ENCODE results near the gene ATXN10.

Gene ATXN10

DNA sequence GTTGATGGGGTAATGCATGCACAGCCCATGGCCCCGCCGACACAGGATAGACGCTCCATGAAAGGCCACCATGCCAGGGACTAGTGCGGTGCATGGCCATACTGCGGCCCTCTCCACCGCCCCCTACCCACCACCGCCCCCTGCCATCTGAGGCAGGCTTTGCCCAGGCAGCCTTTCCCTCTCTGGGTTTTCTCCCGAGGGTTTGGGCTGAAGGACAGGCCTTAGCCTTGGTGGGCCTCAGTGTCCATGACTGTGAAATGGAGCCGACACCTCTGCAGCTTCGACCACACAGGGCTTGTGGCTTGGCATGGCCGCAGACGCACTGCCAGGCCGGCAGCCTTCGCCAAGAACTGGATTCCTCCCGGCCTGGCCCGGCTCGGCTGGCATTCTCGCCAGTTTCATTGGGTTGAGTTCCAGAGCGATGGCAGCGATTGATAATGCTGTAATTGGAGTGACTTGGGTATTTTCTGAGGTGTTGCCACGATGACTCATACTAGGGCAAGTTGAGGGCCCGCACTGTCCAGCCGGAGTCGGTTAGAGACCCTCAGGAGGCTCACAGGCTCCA, 194.0 kb downstream of the ATXN10 start:
- FAIRE-seq: no peak

DNA sequence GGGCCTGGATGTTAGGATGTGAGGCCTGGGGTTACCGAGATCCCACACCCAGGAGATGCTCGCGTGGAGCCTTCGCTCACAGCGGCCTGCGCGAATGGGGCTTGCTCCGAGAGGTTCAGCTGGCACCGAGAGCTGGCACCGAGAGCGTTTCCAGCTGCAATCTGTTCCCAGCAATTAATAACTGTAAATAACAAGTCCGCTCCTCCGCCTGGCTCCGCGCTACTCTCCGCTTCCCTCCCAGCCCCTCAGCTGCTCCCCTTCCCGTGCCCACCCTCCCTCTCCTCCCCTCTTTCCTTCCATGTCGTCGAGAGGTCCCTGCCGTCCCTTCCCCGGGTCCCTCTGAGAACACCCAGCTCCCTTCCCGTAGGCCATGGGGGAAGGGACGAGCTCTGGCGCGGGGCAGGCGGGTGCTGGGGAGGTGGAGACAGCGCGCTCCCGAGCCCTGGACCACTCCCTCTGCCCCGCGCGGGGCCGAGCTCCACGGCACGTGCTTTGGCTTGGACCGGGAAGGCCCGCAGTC, 194.6 kb downstream of the ATXN10 start:
- FAIRE-seq: no peak

DNA sequence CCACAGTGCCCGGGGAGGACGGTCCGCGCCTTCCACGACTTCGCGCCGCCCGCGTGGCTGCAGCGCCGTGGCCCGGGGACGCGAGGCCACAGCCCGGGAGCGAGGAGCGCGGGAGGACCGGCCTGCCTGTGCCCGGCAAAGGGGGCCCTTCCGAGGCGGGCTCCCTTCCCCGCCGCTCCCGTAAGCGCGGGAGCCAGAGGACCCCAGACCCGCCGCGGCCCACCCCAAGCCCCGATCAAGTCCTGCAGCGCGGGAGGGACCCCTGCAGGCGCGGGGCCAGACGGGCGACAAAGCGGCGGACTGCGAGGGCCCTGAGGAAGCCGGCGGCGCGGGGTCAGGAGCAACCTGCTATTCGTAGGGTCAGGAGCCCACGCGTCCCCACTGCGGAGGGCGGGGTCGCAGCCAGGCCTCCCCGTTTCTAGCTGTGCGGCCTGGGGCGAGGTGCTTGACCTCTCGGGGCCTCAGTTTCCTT, 195.0 kb downstream of the ATXN10 start:
- no peak for FAIRE-seq

DNA sequence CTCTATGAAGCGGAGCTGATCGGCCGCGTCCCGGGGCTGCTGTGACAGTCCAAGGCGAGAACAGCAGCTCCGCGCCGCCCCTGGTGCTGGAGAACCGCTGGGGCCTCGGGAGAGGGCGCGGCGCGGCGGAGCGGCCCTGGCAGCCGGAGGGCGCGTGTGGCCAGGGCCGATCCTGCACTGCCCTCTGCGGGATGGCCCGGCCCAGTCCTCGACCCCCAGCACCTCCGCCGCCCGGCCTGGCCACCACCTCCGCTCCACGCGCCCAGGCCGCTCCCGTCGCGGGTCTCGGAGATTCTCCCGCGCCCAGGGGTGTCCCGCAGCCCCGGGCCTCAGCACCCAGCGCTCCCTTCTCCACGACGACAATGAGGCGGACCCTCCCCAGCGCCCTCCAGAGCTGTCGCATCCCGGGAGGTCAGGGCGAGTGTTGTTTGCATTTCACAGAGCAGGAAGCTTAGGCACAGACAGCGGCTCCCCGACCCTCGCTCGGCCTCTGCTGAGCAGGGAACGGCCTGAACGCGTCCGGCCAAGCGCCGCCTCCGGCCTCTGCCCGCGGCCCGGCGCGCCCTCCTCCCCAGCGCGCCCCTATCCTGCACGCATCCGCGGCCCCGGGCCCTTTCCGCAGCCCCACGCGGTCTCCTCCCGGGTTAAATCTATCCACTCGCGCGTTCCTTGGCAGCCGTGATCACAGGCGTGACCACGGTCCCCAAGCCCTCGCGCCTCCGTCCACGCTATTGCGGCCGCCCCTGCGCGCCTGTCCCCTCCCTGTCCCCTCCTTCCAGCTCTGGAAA, 195.7 kb downstream of the ATXN10 start:
- no peak for FAIRE-seq

DNA sequence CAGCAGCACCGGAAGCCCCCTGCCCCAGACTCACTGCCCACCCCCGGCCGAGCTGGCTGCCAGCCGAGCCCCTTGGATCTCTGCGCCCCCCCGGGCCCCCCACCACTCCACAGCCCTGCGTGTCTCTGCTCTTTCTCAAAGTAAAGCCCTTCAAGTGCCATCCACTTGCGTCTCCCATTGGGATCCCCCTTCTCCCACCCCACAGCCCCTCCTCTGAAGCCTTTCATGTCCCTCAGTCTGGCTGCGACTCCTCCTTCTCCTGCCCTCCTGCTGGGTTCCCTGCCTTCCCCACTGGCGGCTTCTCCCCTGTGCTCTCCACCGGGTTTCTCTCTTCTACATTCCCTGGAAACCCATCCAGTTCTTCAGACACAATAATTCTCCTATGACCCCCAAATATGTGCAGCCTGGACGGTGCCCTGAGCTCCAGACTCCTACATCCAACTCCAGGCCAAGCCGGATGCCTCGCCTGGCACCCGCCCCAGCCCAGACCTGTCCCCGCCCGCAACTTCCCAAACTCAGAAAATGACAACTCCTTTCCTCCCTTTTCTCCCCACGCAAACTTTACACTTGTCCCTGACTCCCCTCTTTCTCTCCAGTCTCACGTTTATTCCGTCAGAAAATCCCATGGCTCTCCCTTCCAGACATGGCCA, 196.4 kb downstream of the ATXN10 start:
- no peak for FAIRE-seq

DNA sequence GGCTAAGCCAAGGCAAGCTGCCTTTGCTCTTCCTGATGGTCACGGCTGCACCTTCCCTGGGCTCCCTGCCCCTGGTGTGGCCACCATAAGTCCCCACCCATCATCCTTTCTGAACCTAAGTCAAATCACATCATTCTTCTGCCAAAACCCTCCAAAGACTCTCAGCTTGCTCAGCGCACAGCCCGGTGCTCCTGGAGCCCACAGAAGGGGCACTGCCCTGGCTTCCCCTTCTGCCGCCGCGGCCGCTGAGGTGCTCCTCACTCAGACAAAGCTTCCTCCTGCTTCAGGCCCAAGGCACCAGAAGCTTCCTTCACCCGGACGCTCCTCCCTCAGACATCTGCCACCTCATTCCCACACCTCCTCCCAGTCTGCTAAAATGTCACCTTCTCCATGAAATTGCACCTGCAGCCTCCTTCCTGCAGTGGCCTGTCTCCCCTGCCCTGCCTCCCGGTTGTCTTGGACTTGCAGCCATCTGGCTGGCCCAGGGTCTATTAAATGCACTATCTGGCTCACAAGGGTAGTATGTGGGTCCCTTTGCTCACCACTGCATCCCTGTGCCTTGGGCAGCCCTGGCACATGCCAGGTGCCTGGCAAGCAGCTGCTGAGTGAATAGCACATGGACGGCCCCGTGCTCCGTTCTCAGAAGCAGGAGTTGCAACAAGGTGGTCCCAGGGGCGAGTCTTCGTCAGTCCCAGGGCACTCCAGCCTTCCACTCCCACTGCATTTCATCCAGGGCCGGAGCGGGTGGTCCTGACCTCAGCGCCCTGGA, 197.1 kb downstream of the ATXN10 start:
- FAIRE-seq: no peak

DNA sequence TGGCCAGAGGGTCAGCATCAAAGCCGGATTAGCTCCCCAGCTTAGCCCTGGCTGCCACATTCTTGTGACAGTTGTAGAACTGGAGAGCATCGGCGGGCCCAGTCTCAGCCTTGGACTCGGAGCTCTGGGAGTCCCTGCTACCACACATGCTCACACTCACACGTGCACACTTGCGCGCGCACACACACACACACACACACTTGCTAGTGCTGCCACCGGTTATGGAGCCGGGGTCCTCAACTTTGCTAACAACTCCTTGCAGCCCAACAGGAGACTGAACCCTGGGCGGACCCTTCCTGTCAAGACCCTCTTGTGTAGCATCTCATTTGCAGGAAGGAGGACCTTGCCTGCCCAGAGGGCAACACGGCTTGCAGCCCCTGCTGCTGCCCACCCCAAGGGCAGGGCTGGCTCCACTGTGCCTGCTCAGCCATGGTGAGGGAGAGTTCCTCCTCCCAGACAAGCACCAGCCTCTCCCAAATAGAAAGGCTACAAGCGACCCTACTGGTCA, 197.8 kb downstream of the ATXN10 start:
- no peak for FAIRE-seq

DNA sequence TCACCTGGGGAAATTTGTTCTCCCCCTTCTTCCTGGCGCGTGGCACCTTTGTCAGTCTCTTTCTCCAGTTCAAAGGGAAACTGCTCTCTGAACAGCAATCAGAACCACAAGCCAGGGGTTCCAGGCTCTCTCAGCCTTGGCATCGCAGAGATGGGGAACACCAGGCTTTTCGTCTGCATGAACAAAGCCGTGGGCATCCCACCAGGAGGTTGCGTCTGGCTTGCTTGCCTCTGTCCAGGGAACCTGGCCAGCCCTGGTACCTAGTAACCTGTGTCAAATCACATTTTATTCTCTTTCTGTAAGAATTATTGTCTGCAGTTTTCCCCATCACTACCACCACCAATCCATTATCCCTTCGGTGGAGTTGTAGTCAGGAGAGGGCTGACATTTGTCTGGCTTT, 198.4 kb downstream of the ATXN10 start:
- FAIRE-seq: no peak

DNA sequence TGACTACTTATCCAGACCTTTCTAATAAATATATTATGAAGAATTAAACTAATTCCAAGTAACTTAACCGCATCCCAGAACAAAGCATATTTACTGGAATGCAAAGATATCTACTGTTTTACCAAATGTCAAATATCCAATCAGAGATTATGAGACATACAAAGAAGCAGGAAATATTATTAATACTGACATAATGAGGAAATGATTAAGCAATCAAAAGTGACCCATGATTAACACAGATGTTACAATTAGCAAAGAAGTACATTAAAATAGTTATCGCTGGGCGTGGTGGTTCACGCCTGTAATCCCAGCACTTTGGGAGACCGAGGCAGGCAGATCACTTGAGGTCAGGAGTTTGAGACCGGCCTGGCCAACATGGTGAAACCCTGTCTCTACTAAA, 200.1 kb downstream of the ATXN10 start:
- FAIRE-seq: no peak

DNA sequence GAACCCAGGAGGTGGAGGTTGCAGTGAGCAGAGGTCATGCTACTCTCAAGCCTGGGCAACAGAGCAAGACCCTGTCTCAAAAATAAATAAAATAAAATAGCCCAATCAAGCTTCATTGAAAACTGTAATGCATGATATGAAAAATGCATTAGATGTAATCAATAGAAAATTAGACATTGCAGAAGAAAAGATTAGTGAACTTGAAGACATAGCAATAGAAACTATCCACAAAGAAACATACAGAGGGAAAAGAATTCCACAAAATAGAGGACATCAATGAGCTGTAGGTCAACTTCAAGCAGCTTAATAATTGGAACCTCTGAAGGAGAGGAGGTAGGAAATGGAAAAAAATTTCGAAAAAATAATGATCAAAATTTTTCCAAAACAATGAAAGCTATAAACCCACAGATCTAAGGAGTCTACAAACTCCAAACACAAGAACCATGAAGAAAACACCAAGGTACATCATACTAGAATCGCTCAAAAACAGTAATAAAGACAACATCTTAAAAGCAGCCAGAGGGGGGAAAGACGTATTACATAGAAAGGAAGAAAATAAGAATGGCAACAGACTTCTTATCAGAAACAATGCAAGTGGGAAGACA, 201.1 kb downstream of the ATXN10 start:
- no peak for FAIRE-seq

DNA sequence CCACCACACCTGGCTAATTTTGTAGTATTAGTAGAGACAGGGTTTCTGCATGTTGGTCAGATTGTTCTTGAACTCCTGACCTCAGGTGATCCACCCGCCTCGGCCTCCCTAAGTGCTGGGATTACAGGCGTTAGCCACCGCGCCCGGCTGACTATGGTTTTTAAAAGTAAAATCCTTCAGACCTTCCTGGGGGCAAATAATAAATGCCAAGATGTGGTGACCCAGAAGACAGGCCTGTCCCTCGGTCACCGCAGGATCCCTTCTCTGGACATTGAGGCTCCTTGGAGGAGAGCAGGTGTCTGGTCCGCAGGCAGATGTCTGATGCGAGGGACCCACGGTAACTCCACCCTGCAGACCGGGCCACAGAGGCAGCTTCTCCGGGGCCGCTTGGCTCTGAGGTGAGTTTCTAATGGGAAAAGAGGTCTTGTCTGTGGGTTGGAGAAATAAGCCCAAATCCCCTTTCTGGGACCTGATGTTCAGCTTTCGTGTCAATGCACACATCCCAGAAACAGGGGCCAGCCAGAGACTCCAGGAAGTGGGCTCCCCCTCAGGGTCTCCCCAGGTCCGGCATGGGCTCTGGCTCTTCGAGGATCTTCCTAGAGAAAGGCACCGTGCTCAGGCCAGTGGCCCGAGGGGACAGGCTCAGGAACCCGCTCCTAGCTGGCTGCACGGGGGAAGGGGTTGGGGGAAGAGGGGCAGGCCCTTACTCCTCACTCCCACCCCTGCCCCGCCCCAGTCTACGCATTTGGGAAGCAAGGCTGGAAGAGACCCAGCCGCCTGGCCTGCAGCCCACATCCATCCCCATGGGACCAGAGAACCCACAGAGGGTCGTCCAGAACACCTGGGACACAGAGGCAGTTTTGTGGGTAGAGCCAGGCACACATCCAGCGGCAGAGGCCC, 204.8 kb downstream of the ATXN10 start:
- FAIRE-seq: no peak

DNA sequence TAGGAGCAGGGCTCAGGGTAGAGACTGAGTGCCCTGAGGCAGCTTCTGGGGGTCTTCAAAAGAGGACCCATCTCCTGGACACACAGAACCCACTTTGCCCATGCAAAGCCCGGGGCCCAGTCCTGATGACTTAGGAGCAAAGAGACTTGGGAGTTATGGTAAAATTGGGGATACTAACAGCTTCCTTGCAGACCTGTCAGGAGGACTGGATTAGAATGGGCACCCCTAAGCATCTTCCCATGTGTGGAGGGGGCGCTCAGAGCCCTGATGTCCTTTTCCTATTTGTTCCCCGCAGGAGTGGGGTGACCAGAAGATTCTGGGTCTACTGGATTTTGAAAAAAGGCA, 205.4 kb downstream of the ATXN10 start:
- no peak for FAIRE-seq

DNA sequence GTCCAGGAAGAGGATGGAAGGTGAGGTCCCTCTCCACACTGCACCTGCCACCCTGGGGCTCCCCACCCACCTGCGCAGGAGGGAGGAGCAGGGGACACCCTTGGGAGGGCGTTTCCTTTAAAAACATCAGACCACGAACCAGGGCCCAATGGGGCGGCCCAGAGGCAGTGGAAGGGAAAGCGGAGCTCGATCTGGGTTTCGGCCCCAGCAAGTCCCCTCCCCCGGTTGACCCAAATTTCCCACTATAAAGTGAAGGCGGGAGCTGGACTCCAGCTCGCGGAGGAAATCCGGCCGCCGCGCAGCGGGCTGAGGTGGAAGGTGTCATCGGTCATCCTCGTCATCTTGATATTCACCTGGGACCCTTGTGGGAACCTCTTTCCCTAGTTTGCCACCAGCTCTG, 206.0 kb downstream of the ATXN10 start:
- no peak for FAIRE-seq

DNA sequence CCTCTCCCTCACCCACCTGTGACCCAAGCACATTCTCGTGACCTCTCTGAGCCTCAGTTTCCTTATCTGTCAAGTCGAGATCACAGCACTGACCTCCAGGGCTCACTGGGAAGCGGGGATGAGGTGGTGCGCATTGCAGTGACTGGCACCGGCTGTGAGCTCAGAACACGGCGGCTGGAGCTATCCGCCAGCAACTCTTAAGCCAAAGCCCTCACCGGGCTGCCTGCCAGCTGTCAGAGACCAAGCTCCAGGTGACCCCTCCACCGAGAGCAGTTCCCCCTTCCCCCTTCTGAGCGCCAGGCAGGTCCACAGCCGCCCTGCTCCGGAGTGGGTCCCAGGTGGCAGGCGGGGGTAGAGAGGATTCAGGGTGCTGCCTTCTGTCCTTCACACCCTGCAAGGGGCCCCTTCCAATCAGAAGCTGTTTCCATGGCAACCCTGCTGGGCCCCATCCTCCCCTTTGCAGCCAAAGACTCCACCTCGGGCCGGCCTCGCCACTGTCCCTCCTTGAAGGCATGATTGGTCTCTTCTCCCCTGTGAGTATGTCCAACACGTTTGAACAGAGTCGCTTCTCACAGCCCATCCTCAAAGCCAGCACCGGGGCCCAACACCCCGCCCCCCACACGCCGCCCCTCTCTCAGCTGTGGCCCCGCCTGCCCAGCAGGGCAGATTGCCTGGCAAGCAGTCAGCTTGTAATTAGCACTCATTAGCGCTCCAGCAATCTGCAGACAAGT, 206.6 kb downstream of the ATXN10 start:
- FAIRE-seq: no peak

DNA sequence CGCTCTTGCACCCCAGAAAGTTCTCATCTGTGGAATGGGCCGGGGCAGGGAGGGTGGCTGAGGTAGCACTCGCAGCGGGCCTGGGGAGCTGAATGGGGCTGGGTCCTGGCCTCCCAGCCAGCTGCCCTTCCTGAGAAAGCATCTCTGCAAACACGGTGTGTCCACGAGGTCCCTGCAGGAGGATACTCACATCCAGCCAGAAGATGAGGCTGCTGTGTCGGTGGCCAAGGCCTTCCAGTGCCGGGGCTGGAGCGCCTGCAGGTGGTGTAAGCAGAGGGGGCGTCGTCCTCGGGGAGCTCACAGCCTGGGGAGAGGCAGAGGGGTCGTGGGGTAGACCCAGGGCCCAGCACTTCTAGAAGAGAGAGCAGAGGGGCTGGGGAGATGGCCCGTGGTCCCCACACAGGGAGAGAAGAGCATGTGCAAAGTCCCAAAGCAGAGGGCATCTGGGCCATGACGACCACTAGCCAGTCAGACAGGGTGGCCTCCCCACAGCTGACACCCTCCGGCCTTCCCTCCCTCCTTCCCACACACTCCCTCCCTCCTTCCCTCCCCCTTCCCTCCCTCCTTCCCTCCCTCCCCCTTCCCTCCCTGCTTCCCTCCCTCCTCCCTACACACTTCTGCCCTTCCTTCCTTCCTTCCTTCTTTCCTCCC, 207.4 kb downstream of the ATXN10 start:
- no peak for FAIRE-seq

DNA sequence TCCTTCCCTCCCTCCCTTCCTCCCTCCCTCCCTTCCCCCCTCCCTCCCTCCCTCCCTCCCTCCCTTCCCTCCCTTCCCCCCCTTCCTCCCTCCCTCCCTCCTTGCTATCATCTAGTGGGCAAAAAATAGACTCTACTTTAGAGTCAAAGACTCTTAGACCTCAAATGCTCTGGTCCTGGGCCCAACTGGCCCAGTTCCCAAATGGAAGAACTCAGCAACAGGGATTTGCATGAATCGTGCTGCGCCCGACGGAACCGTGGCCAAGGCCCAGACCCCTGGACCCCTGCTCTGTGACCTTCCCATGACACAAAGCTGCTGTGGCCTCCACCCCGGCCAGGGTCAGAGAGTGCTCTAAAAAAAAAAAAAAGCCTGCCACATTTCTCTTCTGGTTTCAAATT, 207.9 kb downstream of the ATXN10 start:
- FAIRE-seq: no peak

DNA sequence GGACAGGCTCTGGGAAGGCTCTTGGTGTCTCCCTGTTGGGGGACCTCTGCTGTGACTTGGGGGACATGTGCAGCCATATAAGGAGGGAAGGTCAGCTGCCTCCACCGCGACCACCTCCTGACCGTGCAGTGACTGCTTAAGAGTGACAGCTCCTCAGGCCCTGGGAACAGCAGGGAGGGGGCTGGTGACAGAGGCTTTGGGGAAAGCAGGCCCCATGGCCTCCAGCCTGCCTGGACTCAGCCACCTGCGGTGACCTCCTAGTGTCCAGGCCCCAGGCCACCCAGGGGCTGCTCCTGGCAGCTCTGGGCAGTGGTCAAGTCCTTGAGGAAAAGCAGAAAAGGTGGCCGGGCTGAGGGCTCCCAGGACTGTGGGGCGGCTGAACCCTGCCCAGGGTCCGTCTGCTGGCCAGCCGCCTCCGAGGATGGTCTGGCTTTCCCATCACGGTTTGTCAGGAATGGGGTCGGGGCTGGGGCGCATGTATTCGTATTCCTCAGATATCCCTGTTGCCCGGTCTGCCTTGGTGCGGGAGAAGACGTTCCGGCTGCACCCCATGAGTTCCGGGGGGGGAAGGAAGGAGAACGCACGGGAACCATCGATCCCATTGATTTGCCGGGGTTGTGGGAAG, 208.6 kb downstream of the ATXN10 start:
- FAIRE-seq: no peak

DNA sequence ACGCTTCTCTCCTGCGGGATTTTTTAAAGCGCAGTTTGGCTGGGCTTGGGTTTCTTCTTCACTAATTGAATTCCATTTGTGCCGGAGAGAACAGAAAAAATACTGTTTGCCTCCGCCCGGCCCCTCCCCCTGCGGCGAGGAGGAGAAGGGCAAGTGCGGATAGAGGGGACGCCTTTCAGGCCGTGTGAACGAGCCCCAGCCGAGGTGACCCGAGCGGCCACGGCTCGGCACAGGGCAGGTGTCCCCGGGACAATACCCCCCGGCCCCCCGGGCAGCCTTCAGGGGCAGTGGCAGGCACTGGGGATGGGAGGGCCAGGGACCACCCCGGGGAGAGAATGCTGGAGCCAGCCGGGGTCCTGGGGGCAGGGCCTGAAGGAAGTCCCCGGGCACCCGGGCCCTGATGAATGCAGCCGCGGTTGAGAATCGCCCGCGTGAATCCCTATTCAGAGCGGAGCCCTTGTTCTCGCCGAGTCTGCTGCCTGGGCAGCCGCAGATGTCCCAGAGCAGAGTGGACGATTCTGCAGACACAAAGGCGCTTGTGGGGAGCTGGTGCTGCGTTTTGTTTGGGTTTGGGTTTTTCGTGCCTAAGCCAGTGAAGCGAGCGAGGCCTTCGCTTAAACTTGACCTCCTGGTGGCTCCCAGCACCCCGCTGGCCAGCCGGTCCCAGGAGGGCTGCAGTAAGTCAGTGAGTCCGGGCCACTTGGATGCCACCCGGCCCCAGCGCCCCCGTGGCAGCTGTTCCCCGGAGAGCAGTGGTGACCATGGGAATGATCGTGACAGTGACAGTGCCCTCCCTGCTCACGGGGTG, 209.3 kb downstream of the ATXN10 start:
- no peak for FAIRE-seq

DNA sequence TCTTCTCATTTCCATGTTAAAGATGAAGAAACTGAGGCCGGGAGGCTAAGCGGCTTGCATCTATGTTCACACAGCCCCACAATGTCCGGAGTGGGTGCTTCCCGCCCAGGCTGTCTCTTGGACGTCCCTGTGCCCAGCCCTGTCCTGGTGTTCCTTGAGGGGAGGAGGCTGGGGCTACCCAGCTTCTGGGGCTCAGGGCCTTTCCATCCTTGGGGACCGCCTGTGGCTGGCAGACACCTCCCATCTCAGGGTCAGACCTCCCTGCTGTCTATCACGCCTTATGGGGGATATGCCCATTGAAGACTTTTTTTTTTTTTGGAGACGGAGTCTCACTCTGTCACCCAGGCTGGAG, 209.9 kb downstream of the ATXN10 start:
- FAIRE-seq: no peak
